GM19351 (cell line): Measurements from ENCODE around the gene P2RX1.

ENCODE experiments used
- ATAC-seq: cut with Tn5 transposase; IDR thresholded peaks from one replicate; pipeline ENCODE4 v1.9.1; 2021; ENCODE audit warnings: mild to moderate bottlenecking, moderate library complexity; ENCODE audit not compliant: unreplicated experiment

P2RX1 gene

GRCh38 chr17:3889325-3890012 lies 26.8 kb downstream of the P2RX1 start:
- ATAC-seq: no peak

- ATAC-seq: no peak
These were observed 27.7 kb downstream of the P2RX1 start for GRCh38 chr17:3888343-3889171.

- no peak for ATAC-seq
These were observed 28.5 kb downstream of the P2RX1 start for GRCh38 chr17:3887804-3888203.

GRCh38 chr17:3887394-3887793 lies 28.9 kb downstream of the P2RX1 start:
- no peak for ATAC-seq

- no peak for ATAC-seq
These were observed 29.5 kb downstream of the P2RX1 start for GRCh38 chr17:3886776-3887175.

GRCh38 chr17:3885970-3886369 lies 30.3 kb downstream of the P2RX1 start:
- ATAC-seq: no peak

GRCh38 chr17:3885271-3885670 lies 31.0 kb downstream of the P2RX1 start:
- no peak for ATAC-seq

GRCh38 chr17:3884188-3884587 lies 32.1 kb downstream of the P2RX1 start:
- ATAC-seq: no peak

GRCh38 chr17:3882276-3882675 lies 34.0 kb downstream of the P2RX1 start:
- no peak for ATAC-seq

- ATAC-seq: no peak
These were observed 35.3 kb downstream of the P2RX1 start for GRCh38 chr17:3880983-3881382.

- ATAC-seq: no peak
These were observed 36.5 kb downstream of the P2RX1 start for GRCh38 chr17:3879591-3880417.

- ATAC-seq: no peak
These were observed 37.1 kb downstream of the P2RX1 start for GRCh38 chr17:3879186-3879585.

- ATAC-seq: no peak
These were observed 39.0 kb downstream of the P2RX1 start for GRCh38 chr17:3877220-3877619.

GRCh38 chr17:3875317-3875716 lies 40.9 kb downstream of the P2RX1 start:
- no peak for ATAC-seq

- no peak for ATAC-seq
These were observed 42.4 kb downstream of the P2RX1 start for GRCh38 chr17:3873862-3874261.

GRCh38 chr17:3870871-3871306 lies 45.4 kb downstream of the P2RX1 start:
- ATAC-seq: no peak

- no peak for ATAC-seq
These were observed 48.7 kb downstream of the P2RX1 start for GRCh38 chr17:3867606-3868005.

- ATAC-seq: no peak
These were observed 49.2 kb downstream of the P2RX1 start for GRCh38 chr17:3867106-3867505.

GRCh38 chr17:3866276-3866675 lies 50.0 kb downstream of the P2RX1 start:
- no peak for ATAC-seq

- ATAC-seq: no peak
These were observed 51.1 kb downstream of the P2RX1 start for GRCh38 chr17:3865176-3865575.

- ATAC-seq: no peak
These were observed 51.7 kb downstream of the P2RX1 start for GRCh38 chr17:3864534-3864933.
